ENCODE measurements around the gene IL12A. TPM values are rescaled to one million over a fixed set of nuclear protein-coding genes. Genes with fewer than 3 reads are reported as not detected.

The IL12A gene
- total RNA-seq, 1 donor from 2014 or later = not detected

DNA sequence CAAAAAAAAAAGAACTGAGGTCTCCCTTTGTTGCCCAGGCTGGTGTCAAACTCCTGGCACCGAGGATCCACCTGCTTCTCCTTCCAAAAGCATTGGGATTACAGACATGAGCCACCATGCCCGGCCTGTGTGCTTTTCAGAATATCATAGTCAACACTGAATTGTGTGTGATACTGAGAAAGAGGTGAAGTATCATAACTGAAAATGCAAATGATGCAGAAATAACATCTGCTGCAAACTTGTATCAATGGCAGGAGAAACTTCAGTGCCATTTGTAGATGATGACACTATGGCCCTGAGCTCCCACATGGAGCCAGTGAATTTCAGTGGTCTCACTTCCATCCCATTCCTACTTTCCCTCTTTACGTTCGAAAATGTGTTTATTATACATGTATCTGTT, 21.9 kb downstream of the IL12A start:
- Mint-ChIP-seq H3K4me1 (ENCODE audit: low read depth, unreplicated experiment) (no peaks in the 10 kb centered on the region), H3K27me3 (ENCODE audit: unreplicated experiment) (peaks cover 3% of the 10 kb centered on the region), H3K9me3 (ENCODE audit: unreplicated experiment) (peaks cover 2% of the 10 kb centered on the region), H3K27ac (ENCODE audit: unreplicated experiment) (no peak overlapping the region), H3K4me3 (ENCODE audit: unreplicated experiment) (no peak overlapping the region), H3K36me3 (ENCODE audit: unreplicated experiment) (no peaks in the 10 kb centered on the region)
- no peak for DNase-seq
- no peak for TF ChIP-seq CTCF (IDR thresholded peaks at IDR 0.05; ENCODE audit: partially characterized antibody, unreplicated experiment)

DNA sequence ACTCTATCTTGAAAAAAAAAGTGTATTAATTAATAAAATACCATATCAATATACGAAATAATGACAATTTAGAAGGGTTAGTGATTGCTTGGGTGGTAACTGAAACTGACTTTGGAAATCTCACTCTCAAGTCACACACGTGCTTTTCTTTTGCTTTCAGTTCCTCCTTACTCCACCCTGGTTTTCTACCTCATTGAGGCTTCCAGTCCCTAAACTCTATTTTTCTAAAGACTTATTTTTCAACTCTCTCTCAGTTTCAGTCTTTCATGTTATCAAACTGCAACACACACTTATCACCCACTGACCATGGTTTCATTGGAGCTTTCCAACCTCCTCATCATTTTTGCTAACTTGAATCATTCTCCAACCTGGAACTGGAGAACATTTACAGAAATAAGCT, 23.5 kb downstream of the IL12A start:
- Mint-ChIP-seq H3K36me3 (ENCODE audit: unreplicated experiment) (no peaks in the 10 kb centered on the region), H3K27me3 (ENCODE audit: unreplicated experiment) (peaks cover 3% of the 10 kb centered on the region), H3K9me3 (ENCODE audit: unreplicated experiment) (peaks cover 2% of the 10 kb centered on the region), H3K4me1 (ENCODE audit: low read depth, unreplicated experiment) (no peaks in the 10 kb centered on the region), H3K27ac (ENCODE audit: unreplicated experiment) (no peak overlapping the region), H3K4me3 (ENCODE audit: unreplicated experiment) (no peak overlapping the region)
- no peak for DNase-seq
- TF ChIP-seq CTCF (IDR thresholded peaks at IDR 0.05; ENCODE audit: partially characterized antibody, unreplicated experiment) = no peak

DNA sequence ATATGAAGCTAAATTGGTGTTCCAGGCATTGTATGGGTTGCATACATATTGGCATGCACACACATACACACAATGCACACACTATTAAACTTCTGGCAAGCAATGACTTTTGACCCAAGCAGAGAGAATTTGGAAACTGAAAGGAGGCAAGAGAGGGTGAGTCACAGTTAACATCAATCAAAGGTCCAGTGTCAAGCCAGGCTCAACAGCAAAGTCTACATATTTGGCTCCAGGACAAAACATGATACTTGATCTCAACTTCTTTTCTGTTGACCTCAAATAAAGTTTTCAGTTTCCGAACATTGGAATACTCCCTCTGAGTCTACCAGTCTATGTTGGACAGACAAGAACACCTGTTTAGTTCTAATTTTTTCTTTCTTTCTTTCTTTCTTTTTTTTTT, 28.3 kb downstream of the IL12A start:
- H3K27me3 Mint-ChIP-seq (ENCODE audit: unreplicated experiment) = peaks cover 3% of the 10 kb centered on the region
- H3K27ac Mint-ChIP-seq (ENCODE audit: unreplicated experiment) = no peak overlapping the region
- no peaks in the 10 kb centered on the region for H3K4me1 Mint-ChIP-seq (ENCODE audit: low read depth, unreplicated experiment)
- TF ChIP-seq CTCF (IDR thresholded peaks at IDR 0.05; ENCODE audit: partially characterized antibody, unreplicated experiment) = no peak
- H3K9me3 Mint-ChIP-seq (ENCODE audit: unreplicated experiment) = peaks cover 2% of the 10 kb centered on the region
- H3K4me3 Mint-ChIP-seq (ENCODE audit: unreplicated experiment) = no peak overlapping the region
- no peak for DNase-seq
- H3K36me3 Mint-ChIP-seq (ENCODE audit: unreplicated experiment) = no peaks in the 10 kb centered on the region

GRCh38 chr3:160018959-160019358, 30.3 kb downstream of the IL12A start:
- DNase-seq = no peak
- H3K4me3 Mint-ChIP-seq (ENCODE audit: unreplicated experiment) = no peak overlapping the region
- no peak for TF ChIP-seq CTCF (IDR thresholded peaks at IDR 0.05; ENCODE audit: partially characterized antibody, unreplicated experiment)
- peaks cover 2% of the 10 kb centered on the region for H3K9me3 Mint-ChIP-seq (ENCODE audit: unreplicated experiment)
- no peaks in the 10 kb centered on the region for H3K4me1 Mint-ChIP-seq (ENCODE audit: low read depth, unreplicated experiment)
- peaks cover 3% of the 10 kb centered on the region for H3K27me3 Mint-ChIP-seq (ENCODE audit: unreplicated experiment)
- H3K27ac Mint-ChIP-seq (ENCODE audit: unreplicated experiment) = no peak overlapping the region
- no peaks in the 10 kb centered on the region for H3K36me3 Mint-ChIP-seq (ENCODE audit: unreplicated experiment)

DNA sequence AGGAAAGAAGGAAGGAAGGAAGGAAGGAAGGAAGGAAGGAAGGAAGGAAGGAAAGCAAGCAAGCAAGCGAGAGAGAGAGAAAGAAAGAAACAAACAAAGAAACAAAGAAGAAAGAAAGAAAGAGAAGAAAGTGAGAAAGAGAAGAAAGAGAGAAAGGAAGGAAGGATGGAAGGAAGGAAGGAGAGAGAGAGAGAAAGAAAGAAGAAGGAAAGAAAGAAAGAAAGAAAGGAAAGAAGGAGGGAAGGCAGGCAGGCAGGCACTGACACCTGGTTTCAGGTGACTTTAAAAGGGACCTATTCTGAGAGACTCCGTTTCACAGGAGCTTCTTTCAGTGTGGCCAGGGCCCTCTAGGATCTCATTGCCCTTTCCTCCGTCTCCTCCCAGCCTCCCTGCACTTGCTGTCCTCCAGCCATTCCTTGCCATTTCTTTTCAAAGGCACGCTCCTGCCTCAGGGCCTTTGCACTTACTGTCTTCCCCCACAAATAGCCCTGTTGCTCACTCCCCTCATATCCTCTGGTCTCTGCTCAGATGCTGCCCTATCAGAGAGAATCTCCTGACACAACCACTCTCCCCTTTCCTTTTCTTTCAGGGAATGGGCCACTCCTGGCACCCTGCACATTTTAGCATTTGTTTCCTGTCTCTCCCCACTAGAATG, 31.5 kb downstream of the IL12A start:
- no peak for TF ChIP-seq CTCF (IDR thresholded peaks at IDR 0.05; ENCODE audit: partially characterized antibody, unreplicated experiment)
- H3K36me3 Mint-ChIP-seq (ENCODE audit: unreplicated experiment) = no peaks in the 10 kb centered on the region
- no peak for DNase-seq
- no peak overlapping the region for H3K4me3 Mint-ChIP-seq (ENCODE audit: unreplicated experiment)
- no peak overlapping the region for H3K27ac Mint-ChIP-seq (ENCODE audit: unreplicated experiment)
- peaks cover 2% of the 10 kb centered on the region for H3K9me3 Mint-ChIP-seq (ENCODE audit: unreplicated experiment)
- no peaks in the 10 kb centered on the region for H3K27me3 Mint-ChIP-seq (ENCODE audit: unreplicated experiment)
- H3K4me1 Mint-ChIP-seq (ENCODE audit: low read depth, unreplicated experiment) = no peaks in the 10 kb centered on the region
